HG02588 (cell line): Measurements from ENCODE around the gene CACNA1G.

ENCODE experiments used
- ATAC-seq: cut with Tn5 transposase; IDR thresholded peaks from one replicate; pipeline ENCODE4 v1.9.1; 2021; ENCODE audit warnings: mild to moderate bottlenecking, moderate library complexity; ENCODE audit not compliant: unreplicated experiment

The CACNA1G gene

DNA sequence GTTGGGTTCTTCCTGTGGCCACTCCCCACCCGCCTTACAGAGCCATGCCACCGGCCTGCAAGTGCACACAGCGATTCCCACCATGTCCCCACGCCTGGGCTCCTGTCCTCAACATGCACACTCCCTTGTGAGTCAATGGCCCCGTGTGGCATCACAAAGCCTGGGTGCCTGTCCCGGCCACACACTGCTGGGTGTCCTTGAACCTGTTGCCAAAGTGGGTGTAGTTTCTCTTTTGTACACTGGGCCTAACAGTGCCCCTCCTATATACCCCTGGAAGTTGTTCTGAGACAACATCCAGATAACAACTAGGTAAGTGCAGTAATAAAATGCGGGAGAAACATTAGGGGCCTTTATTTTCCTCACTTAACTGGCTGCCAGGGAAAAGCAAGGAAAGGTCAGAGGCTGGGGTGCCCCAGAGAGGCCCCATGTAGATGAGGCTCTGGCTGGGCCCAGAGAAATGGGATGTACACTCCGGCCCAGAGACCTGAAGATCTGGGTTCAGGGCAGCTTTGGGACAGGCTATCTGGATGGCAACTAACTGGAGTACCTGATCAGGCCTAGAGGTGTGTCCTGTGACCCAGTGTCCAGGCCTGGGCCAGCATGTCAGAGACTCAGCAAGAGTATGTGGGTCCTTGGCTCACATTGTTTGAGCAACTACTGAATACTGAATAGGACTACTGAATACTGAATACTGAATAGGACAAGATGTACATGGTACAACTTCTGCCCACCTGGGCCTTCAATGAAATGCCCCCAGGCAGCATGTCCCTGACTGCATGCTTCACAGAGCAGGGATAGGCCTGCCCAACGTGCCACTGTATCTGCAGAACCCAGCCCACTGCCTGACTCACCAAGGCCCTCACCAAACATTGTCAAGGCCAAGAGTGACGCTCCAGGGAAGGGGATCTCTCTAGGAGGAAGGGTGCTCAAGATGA, 82.5 kb downstream of the CACNA1G start:
- ATAC-seq: no peak

DNA sequence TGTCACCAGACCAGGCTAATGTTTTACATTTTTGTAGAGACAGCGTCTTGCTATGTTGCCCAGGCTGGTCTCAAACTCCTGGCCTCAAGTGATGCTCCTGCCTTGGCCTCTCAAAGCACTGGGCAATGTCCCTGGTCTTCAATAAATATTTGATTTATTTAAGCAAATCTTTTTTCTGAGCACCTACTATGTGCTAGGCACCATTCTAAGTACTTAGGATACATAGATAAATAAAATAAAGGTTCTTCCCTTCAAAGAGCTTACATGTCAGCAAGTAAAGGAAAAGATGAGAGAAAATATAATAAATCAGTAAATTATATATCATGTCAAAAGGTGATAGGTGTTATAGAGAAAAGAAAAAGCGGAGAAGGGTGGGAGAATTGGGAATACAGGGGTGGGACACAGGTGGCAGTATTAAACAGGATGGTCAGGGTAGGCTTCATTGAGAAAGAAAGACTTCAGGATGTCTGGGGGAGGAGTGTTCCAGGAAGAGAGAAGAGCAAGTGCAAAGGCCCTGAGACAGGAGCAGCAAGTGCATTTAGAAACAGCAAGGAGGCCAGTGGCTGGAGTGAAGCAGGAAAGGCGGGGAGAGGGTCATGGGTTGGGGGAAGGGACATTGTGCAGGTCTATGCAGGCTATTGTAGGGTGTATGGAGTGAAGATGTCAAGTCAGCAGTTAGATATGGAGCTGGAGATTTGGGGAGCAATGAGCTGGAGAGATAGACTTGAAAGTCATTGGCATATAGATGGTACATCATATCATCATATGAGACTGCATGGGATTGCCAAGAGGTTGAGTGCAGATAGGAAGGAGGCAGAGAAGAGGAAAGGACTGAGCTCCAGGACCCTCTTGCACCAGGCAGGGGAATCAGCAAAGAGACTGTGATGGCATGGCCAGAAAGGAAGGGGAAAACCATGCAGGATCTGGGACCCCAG, 85.5 kb downstream of the CACNA1G start:
- ATAC-seq: no peak

DNA sequence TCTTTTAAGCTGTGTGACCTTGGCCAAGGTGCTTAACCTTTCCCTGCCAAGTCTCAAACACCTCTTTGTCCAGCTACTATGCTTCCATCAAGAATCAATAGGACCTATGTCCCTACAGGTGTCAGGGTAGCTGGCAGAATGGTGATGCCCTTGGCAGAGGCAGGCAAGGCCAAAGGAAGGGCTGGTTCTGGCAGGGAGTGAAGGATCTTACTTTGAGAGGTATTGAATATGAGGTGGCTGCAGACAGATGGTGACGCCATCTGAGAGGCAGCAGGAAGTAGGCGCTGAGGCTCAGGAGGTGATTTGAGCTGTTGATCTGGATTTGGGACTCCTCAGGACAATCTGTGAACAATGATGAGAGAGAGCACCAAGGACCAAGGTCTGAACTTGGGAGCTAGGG, 86.7 kb downstream of the CACNA1G start:
- ATAC-seq: no peak

DNA sequence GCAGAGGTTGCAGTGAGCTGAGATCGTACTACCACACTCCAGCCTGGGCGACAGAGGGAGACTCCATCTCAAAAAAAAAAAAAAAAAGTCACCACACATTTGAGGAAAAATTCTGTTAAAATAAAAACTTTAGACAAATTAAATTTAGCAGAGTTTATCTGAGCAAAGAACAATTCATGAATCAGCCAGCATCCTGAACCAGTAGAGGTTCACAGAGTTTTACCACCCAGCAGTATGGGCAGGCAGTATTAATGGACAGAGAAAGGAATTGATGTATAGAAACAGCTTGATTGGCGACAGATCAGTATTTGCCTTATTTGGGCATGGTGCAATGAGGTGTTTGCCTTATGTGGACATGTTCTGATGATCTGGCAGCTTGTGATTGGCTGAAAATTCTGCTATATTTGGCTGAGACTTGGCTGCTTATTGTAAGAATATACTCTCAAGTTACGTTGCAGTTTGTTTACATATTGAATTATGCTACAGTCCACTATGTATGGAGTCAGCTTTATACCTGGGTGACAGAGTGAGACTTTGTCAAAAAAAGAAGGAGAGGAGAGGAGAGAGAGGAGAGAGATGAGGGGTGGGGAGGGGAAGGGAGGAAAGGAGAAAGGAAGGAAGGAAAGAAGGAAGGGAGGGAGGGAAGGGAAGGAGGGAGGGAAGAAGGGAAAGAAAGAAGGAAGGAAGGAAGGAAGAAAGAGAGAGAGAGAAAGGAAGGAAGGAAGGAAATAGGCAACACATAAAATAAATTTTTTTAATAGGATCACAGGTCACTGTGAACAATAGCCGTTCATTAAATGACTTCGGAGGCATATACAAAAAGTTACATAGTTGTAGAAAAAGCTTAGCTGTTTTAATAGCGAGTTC, 88.8 kb downstream of the CACNA1G start:
- no peak for ATAC-seq

DNA sequence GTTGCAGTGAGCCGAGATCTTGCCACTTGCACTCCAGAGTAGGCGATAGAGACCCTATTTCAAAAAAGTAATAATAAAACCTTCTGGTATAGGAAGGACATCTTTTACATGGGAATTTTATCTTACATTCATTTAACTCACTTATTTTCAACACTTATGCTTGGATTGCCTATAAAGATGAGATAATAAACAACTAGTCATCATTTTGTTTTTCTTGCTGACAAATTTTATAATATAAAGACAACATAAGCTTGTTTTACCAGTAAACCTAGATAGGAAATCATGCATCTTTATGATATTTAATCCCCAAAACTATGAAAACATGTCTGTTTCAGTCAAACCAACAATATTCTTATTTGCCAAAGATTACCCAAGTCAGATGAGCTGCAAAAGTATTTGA, 91.1 kb downstream of the CACNA1G start:
- no peak for ATAC-seq

- no peak for ATAC-seq
Observed at GRCh38 chr17:50653738-50654137, 93.2 kb downstream of the CACNA1G start.

- ATAC-seq: no peak
Observed at GRCh38 chr17:50656509-50656908, 96.0 kb downstream of the CACNA1G start.

DNA sequence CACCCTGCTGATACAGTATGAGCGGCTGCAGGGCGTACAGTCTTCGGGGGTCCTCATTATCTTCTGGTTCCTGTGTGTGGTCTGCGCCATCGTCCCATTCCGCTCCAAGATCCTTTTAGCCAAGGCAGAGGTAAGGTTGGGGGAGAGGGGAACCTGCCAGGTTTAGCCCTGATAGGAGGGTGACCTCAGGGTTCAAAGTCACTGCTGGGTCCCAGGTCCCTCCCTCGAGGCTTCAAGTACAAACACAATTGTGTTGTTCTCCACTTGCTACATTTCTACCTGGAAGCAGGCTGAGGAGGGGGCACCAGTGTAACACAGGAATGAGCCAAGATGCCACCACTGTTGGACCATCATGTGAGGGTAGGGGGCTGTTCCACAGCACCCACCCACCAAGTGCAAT, 96.5 kb downstream of the CACNA1G start:
- no peak for ATAC-seq

- no peak for ATAC-seq
Observed at GRCh38 chr17:50657627-50658026, 97.1 kb downstream of the CACNA1G start.

GRCh38 chr17:50658616-50659015, 98.1 kb downstream of the CACNA1G start:
- no peak for ATAC-seq

GRCh38 chr17:50659179-50659578, 98.7 kb downstream of the CACNA1G start:
- ATAC-seq: no peak

DNA sequence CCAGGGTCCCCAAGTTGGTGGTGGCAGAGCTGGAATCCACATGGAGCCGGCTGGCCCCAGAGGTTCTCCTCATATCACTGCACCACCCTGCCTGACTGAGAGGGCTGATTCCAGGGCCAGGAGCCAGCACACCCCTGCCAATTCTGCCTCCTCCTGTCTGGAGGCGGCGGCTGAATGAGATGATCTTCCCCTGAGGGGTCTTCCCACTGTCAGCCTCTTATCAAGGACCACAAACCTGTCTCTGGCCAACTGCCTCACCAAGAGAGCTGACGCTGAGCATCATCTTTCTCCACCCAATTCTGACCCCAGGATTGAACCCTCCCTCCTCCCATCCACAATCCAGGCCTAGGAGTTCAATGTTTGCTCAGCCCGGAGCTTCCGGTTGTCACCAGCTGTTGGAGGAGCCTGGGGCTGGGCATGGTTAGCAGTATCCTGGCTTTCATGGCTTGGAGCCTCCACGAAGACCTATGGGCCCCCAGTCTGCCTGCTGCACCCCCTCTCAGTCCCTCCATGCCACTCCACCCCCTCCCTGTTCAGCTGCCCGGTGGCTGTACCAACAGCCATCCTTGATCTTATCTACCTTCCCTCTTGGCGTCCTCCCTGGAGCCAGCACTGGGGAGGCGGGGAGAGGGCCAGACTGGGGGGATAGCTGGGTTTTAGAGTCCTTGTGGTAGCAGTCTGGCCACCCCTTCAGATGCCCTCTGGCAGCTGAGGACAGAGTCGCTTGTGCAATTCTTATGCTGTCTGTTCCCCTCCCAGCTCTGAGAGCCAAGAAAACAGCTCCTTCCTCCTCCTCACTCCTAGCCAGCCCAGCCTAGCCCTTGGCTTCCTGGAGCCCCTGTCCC, 99.7 kb downstream of the CACNA1G start:
- ATAC-seq: no peak

GRCh38 chr17:50660887-50661345, 100.4 kb downstream of the CACNA1G start:
- ATAC-seq: no peak

- no peak for ATAC-seq
Observed at GRCh38 chr17:50661348-50661747, 100.8 kb downstream of the CACNA1G start.

DNA sequence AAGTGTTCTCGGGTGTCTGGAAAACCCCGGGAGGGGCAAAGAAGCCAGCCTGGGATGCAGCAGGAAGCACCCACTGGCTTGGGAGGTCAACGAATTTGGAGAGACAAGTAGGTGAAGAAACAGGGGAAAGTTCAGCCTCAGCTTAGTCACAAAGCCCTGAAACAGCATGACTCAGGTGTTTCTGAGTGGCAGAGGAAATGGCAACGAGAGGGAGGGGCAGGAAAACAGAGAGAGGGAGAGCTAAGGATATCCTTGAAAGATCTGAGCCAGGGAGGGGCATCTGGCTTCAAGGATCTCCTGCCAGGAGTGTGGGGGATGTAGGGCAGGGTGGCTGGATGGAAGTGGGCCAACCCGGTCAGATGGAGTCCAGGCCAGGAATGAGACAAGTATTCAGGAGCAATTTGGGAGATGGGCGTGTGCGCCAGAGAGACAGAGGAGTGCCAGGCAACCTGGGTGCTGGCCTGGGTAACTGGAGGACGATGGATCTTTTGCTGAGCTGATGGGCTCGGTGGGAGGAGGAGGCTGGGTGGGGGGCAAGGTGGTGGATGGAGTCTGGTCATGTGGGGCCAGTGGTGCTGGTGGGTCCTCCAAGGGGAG, 101.4 kb downstream of the CACNA1G start:
- no peak for ATAC-seq

- ATAC-seq: no peak
Observed at GRCh38 chr17:50662632-50663225, 102.2 kb downstream of the CACNA1G start.

DNA sequence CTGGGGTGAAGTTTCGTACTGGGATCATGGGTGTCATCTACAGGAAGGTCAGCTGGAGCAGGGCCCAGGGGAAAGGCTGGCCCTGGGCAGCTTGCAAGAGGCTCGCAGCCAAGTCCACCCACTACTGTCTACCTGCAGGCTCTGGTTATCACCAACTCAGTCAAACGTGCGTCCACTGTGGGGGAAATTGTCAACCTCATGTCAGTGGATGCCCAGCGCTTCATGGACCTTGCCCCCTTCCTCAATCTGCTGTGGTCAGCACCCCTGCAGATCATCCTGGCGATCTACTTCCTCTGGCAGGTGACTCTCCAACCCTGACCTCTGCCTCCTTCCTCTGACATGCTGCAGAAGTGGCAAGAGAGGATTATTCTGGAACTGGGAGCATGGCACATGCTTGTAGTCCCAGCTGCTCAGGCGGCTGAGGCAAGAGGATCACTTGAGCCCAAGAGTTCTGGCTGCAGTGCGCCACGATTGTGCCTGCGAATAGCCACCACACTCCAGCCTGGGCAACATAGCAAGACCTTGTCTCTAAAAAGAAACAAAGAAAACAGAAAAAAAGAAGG, 103.4 kb downstream of the CACNA1G start:
- ATAC-seq: no peak

DNA sequence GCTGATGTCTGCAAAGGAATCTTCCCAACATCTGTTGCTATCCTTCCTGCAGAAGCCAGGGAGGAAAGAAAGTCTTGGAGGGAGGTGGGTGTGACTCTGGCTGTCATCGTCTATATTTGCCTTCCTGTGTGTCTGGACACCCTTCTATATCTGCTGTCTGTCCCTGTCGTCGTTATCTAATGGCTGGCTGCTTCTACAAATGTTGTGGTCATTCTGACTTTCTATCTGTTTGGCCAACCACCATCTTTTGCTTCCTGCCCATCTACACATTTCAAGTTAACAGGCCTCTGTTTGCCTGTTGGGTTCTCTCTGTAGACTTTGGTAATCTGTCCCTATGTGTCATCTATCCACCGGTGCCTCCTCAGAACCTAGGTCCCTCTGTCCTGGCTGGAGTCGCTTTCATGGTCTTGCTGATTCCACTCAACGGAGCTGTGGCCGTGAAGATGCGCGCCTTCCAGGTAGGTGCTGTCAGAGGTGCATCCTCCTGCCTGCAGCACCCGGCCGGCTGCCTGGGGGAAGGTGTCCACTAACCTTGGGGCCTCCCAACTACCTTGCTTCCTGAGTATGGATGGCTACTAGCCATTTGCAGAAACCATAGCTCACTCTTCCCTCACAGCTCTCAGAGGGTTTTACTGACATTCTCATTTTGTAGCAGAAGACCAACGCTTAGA, 104.4 kb downstream of the CACNA1G start:
- no peak for ATAC-seq
